Prostate gland (tissue), 2 donors: ENCODE measurements around the gene GLRB.

ENCODE experiments used
- CTCF ChIP-seq, 4 experiments: fragments of 200-600 bp in 2 of 4; fragments of 450-650 bp in 2 of 4; sonication (generic) in 2 of 4; IDR thresholded peaks; 1 replicate in 3 of 4; 2 replicates in 1 of 4; pipeline ENCODE4 v1.5.1; 2016 to 2019; ENCODE audit warnings: antibody characterized with exemption in 4 of 4, mild to moderate bottlenecking in 2 of 4, moderate library complexity in 2 of 4
- POLR2A ChIP-seq: fragments of 450-650 bp; IDR thresholded peaks from one replicate; pipeline ENCODE4 v1.6.1; 2016; ENCODE audit warnings: antibody characterized with exemption, mild to moderate bottlenecking

GRCh38 chr4:157075401-157075800 is 549 bp upstream of the GLRB start:
- TF ChIP-seq CTCF (IDR thresholded peaks at IDR 0.05) (no peak), POLR2A (no peak)
